T-helper 17 cell (primary cell): Measurements from ENCODE around the gene COMMD8. TPM values are rescaled to one million over a fixed set of nuclear protein-coding genes. Genes with fewer than 3 reads are reported as not detected.

Source experiments
- ATAC-seq: fragments of 150-1000 bp; cut with Tn5 transposase; 2 replicates; pipeline ENCODE4 v1.10.0; 2021; ENCODE audit warnings: mild to moderate bottlenecking, moderate library complexity
- DNase-seq, 3 donors: peaks; one replicate each; pipeline versions ENCODE4 v3.0.0 to v3.0.0-alpha.2; 2020 to 2021
- H3K9me3 ChIP-seq: one replicate; pipeline ENCODE4 v1.7.0; 2013; ENCODE audit warnings: low read length, mild to moderate bottlenecking; ENCODE audit not compliant: control insufficient read depth, poor library complexity, severe bottlenecking
- H3K27ac Mint-ChIP-seq: one replicate; pipeline ENCODE4 v1.8.0; 2022; ENCODE audit warnings: mild to moderate bottlenecking, moderate library complexity, mixed read lengths
- H3K27me3 Mint-ChIP-seq: one replicate; pipeline ENCODE4 v1.8.0; 2022; ENCODE audit warnings: mixed read lengths
- H3K36me3 Mint-ChIP-seq: one replicate; pipeline ENCODE4 v1.8.0; 2022; ENCODE audit warnings: low read depth, mixed read lengths
- H3K4me1 Mint-ChIP-seq: one replicate; pipeline ENCODE4 v1.8.0; 2022; ENCODE audit warnings: mild to moderate bottlenecking, mixed read lengths
- H3K4me3 Mint-ChIP-seq: one replicate; pipeline ENCODE4 v1.8.0; 2022; ENCODE audit warnings: mild to moderate bottlenecking, moderate library complexity, mixed read lengths
- total RNA-seq, 4 donors: library from RNA in 2 of 4; stranded (reverse) in 2 of 4; gene quantifications; one replicate each; pipeline ENCODE4 v1.2.3 and lab custom pipeline; 2022 to 2026

The COMMD8 gene
- total RNA-seq, 2 donors from 2014 or later, result 9.9 to 10.1 TPM

DNA sequence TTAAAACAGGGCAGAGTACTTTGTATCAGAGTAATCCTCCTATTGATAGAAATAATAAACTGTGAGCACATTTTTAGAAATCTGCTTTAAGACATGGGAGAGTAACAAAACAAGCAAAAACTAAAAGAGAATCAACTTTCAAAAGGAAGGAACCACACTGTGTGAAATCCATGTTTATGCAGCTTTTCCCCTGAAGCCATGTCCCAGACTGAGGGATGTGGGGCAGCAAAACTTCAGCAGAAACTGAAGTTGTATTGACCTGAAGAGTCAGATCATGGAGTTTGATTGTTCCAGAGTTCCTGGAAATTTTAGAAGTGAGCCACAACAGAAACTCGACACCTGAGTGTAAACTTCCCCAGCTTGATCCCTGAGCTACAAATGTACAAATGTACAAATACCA lies 53.2 kb downstream of the COMMD8 start:
- ATAC-seq (no peak), DNase-seq (no peak)
- Mint-ChIP-seq H3K4me3 (no peak overlapping the region), H3K36me3 (peaks cover 4% of the 10 kb centered on the region), H3K4me1 (peaks cover 9% of the 10 kb centered on the region), H3K27me3 (peaks cover 54% of the 10 kb centered on the region), H3K27ac (peak overlapping the region; percentile 61)
- H3K9me3 ChIP-seq, result no peaks in the 10 kb centered on the region

- DNase-seq (no peak), ATAC-seq (no peak)
- Mint-ChIP-seq H3K27ac (no peak overlapping the region), H3K36me3 (peaks cover 4% of the 10 kb centered on the region), H3K4me1 (peaks cover 4% of the 10 kb centered on the region), H3K27me3 (peaks cover 53% of the 10 kb centered on the region), H3K4me3 (no peak overlapping the region)
- H3K9me3 ChIP-seq, result no peaks in the 10 kb centered on the region
Observed at GRCh38 chr4:47406408-47406807, 57.1 kb downstream of the COMMD8 start.

Other genes with a start within 250 kb of the COMMD8 start
- 1 to 10 TPM; 1.7 to 4.1 TPM for gene ATP10D, start 21.6 kb upstream of the COMMD8 start, total RNA-seq